Ovary (tissue), 3 donors: ENCODE measurements around the gene LRCH4.

Experiments
- EP300 ChIP-seq: sonication (generic); formaldehyde crosslinking; IDR thresholded peaks from one replicate; pipeline ENCODE4 v1.6.1; 2017; ENCODE audit warnings: antibody characterized with exemption
- POLR2A ChIP-seq: fragments of 450-650 bp; IDR thresholded peaks from one replicate; pipeline ENCODE4 v1.6.1; 2017; ENCODE audit warnings: antibody characterized with exemption, mild to moderate bottlenecking, moderate library complexity
- TF ChIP-seq, protein P1 (sequence below), 3 donors: fragments of 450-650 bp in 2 of 3; fragments of 200-600 bp in 1 of 3; IDR thresholded peaks; one replicate each; pipeline versions ENCODE4 v1.5.1 to v1.8.0; 2016 to 2022; ENCODE audit warnings: antibody characterized with exemption in 3 of 3, mild to moderate bottlenecking in 1 of 3
- donor health status: DM: no; HTN: no; CAD: no.

DNA sequence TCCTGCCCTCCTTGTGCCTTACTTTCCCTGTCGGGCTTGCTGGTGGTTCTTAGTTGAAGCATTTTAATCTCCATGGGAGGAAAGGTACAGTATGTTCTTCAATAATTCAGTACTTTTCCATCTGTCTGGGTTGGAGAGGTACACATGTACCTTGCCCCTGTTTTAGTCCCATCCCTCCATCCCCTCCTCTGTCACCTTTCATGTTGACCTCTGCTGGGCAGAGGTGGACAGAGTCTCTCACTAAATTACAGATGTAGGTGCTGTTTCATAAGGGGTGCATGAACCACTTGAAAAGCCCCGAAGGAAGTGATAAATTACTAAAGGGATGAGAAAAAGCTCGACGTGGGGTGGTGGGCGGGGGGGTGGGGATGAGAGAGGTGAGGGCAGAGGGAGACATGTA is 41.5 kb downstream of the LRCH4 start:
- TF ChIP-seq, protein P1, sequence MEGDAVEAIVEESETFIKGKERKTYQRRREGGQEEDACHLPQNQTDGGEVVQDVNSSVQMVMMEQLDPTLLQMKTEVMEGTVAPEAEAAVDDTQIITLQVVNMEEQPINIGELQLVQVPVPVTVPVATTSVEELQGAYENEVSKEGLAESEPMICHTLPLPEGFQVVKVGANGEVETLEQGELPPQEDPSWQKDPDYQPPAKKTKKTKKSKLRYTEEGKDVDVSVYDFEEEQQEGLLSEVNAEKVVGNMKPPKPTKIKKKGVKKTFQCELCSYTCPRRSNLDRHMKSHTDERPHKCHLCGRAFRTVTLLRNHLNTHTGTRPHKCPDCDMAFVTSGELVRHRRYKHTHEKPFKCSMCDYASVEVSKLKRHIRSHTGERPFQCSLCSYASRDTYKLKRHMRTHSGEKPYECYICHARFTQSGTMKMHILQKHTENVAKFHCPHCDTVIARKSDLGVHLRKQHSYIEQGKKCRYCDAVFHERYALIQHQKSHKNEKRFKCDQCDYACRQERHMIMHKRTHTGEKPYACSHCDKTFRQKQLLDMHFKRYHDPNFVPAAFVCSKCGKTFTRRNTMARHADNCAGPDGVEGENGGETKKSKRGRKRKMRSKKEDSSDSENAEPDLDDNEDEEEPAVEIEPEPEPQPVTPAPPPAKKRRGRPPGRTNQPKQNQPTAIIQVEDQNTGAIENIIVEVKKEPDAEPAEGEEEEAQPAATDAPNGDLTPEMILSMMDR (IDR thresholded peaks at IDR 0.05) = no peak
- no peak for TF ChIP-seq EP300
- no peak for TF ChIP-seq POLR2A
